ENCODE data around the gene FOXP3. TPM values are rescaled to one million over a fixed set of nuclear protein-coding genes. Genes with fewer than 3 reads are reported as not detected.

Gene FOXP3
- polyA plus RNA-seq, 1 of the 3 experiments (the other 2 are of a cell fraction) = 0.12 TPM

DNA sequence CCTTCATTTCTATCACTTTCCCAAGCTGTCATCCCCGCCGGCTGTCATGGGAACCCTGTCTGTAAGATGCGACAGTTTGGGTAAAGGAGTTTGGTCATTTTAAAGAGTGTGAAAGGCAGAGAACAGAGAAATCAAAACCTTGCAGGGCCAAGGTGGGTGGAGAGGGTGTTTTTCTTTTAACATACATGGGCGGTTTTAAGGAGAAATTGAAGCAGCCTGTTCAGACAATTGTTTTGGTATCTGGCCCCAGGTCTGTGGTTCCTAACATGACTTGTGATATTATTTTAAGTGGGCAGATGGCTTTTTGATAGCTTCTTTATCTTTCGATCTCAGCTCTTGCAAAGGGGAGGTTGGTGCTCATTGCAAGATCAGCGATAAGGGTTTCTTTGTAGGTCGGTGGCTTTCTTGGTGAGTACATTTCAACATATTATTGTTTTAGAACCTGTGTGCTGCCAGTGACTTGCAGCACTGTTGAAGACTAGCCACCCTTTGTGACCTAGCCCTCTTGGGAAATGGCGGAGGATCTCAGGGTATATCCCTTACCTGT is 8.7 kb upstream of the FOXP3 start:
- H3F3A ChIP-seq (replicated peaks; ENCODE audit: insufficient read depth) = no peaks in the 10 kb centered on the region
- no peaks in the 10 kb centered on the region for H3K36me3 ChIP-seq (replicated peaks in 1 of 2; ENCODE audit: control insufficient read depth in 1 of 2, insufficient read depth in 2 of 2, low read length in 1 of 2)
- H3K79me2 ChIP-seq (ENCODE audit: insufficient read depth) = peaks cover 24% of the 10 kb centered on the region; the same call in 1 of the 2 replicates
- H2AFZ ChIP-seq (ENCODE audit: low read depth) = no peak overlapping the region
- ChIA-PET CTCF (no interaction called here), POLR2A (interaction anchor here (0.7 kb wide), 1 partner anchor 9 kb away, joined by 3 read pairs; the partner anchor contains the start of gene FOXP3)
- H3K9me2 ChIP-seq = no peaks in the 10 kb centered on the region
- no peak overlapping the region for H3K4me2 ChIP-seq
- peaks cover 0 to 20% of the 10 kb centered on the region in 2 experiments; a peak in 1 of 4 replicates for H3K4me1 ChIP-seq (ENCODE audit: control insufficient read depth in 1 of 2, insufficient read depth in 2 of 2, low read depth in 1 of 2, low read length in 1 of 2)
- peaks cover 4% of the 10 kb centered on the region; the same call in 1 of the 2 replicates for H3K27me3 ChIP-seq (ENCODE audit: insufficient read depth)
- H3K27ac ChIP-seq (ENCODE audit: low read depth in 2 of 2, low read length in 1 of 2) = no peak overlapping the region
- H3K4me3 ChIP-seq (ENCODE audit: low read depth in 2 of 2, low read length in 1 of 2) = no peak overlapping the region
- WGBS (ENCODE audit: low lambda C conversion rate) = 49% methylated on average over 8 of the region's 8 CpGs
- no peak for DNase-seq
- TF ChIP-seq, protein P1, sequence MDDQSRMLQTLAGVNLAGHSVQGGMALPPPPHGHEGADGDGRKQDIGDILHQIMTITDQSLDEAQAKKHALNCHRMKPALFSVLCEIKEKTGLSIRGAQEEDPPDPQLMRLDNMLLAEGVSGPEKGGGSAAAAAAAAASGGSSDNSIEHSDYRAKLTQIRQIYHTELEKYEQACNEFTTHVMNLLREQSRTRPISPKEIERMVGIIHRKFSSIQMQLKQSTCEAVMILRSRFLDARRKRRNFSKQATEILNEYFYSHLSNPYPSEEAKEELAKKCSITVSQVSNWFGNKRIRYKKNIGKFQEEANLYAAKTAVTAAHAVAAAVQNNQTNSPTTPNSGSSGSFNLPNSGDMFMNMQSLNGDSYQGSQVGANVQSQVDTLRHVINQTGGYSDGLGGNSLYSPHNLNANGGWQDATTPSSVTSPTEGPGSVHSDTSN (IDR thresholded peaks at IDR 0.05) = no peak
- TF ChIP-seq, protein P2, sequence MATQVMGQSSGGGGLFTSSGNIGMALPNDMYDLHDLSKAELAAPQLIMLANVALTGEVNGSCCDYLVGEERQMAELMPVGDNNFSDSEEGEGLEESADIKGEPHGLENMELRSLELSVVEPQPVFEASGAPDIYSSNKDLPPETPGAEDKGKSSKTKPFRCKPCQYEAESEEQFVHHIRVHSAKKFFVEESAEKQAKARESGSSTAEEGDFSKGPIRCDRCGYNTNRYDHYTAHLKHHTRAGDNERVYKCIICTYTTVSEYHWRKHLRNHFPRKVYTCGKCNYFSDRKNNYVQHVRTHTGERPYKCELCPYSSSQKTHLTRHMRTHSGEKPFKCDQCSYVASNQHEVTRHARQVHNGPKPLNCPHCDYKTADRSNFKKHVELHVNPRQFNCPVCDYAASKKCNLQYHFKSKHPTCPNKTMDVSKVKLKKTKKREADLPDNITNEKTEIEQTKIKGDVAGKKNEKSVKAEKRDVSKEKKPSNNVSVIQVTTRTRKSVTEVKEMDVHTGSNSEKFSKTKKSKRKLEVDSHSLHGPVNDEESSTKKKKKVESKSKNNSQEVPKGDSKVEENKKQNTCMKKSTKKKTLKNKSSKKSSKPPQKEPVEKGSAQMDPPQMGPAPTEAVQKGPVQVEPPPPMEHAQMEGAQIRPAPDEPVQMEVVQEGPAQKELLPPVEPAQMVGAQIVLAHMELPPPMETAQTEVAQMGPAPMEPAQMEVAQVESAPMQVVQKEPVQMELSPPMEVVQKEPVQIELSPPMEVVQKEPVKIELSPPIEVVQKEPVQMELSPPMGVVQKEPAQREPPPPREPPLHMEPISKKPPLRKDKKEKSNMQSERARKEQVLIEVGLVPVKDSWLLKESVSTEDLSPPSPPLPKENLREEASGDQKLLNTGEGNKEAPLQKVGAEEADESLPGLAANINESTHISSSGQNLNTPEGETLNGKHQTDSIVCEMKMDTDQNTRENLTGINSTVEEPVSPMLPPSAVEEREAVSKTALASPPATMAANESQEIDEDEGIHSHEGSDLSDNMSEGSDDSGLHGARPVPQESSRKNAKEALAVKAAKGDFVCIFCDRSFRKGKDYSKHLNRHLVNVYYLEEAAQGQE (IDR thresholded peaks at IDR 0.05; ENCODE audit: low read depth, low read length) = no peak
- TF ChIP-seq TAF1 (IDR thresholded peaks at IDR 0.05; ENCODE audit: borderline replicate concordance, low read depth, low read length) (no peak), TCF12 (IDR thresholded peaks at IDR 0.05) (no peak), MXI1 (IDR thresholded peaks at IDR 0.05; ENCODE audit: low read depth, low read length) (no peak), FOXM1 (IDR thresholded peaks at IDR 0.05; ENCODE audit: low read depth) (no peak), EZH2phosphoT487 (IDR thresholded peaks at IDR 0.05; ENCODE audit: borderline replicate concordance, low read depth) (no peak), FOSL2 (IDR thresholded peaks at IDR 0.05; ENCODE audit: borderline replicate concordance, low read depth) (no peak), GATA2 (CRISPR knock-in tag; IDR thresholded peaks at IDR 0.05) (no peak), NRF1 (IDR thresholded peaks at IDR 0.05; ENCODE audit: low read depth, low read length) (no peak), NFIC (IDR thresholded peaks at IDR 0.05; ENCODE audit: borderline replicate concordance) (no peak)
- H3K9ac ChIP-seq = no peak overlapping the region
- H3K9me3 ChIP-seq = no peaks in the 10 kb centered on the region
- peaks cover 15% of the 10 kb centered on the region; the same call in 1 of the 2 replicates for H4K20me1 ChIP-seq (ENCODE audit: insufficient read depth)

DNA sequence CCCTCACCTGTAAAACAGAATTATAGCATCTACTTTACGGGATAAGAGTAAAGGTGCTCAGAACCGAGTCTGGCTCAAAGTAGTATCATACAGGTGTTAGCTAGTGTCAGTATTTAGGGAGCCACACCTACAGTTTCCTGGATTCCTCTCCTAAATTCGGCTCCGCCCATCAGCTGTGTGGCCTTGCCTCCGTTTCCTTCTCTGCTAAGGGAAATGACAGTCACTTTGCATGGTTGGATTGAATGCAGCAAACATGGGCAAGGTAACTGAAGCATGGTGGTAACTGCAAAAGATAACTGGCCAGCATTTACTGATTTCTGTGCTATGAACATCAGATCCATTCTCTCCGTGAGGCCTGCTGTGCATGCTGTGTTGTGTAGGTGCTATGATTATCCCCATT is 7.9 kb upstream of the FOXP3 start:
- H3K36me3 ChIP-seq (replicated peaks in 1 of 2; ENCODE audit: control insufficient read depth in 1 of 2, insufficient read depth in 2 of 2, low read length in 1 of 2) = no peaks in the 10 kb centered on the region
- WGBS (ENCODE audit: low lambda C conversion rate) = 44% methylated on average over 6 of the region's 6 CpGs
- H3K9me3 ChIP-seq = no peaks in the 10 kb centered on the region
- H3K4me2 ChIP-seq = 0 out of 2 replicates have a peak overlapping the region, but pooled peaks have one; percentile 11
- no peak overlapping the region for H3K27ac ChIP-seq (ENCODE audit: low read depth in 2 of 2, low read length in 1 of 2)
- POLR2A ChIA-PET = interaction anchor here (0.6 to 0.7 kb wide), 2 partner anchors 8 to 644 kb away, joined by 3 read pairs; partner anchors contain the start of gene FOXP3
- no peak overlapping the region for H3K4me3 ChIP-seq (ENCODE audit: low read depth in 2 of 2, low read length in 1 of 2)
- no peak overlapping the region for H2AFZ ChIP-seq (ENCODE audit: low read depth)
- peaks cover 15% of the 10 kb centered on the region; the same call in 1 of the 2 replicates for H4K20me1 ChIP-seq (ENCODE audit: insufficient read depth)
- H3K9me2 ChIP-seq = no peaks in the 10 kb centered on the region
- no peaks in the 10 kb centered on the region for H3F3A ChIP-seq (replicated peaks; ENCODE audit: insufficient read depth)
- peaks cover 24% of the 10 kb centered on the region; the same call in 1 of the 2 replicates for H3K79me2 ChIP-seq (ENCODE audit: insufficient read depth)
- DNase-seq = no peak
- peaks cover 0 to 23% of the 10 kb centered on the region in 2 experiments; a peak in 1 of 4 replicates for H3K4me1 ChIP-seq (ENCODE audit: control insufficient read depth in 1 of 2, insufficient read depth in 2 of 2, low read depth in 1 of 2, low read length in 1 of 2)
- CTCF ChIA-PET = no interaction called here
- no peak overlapping the region for H3K9ac ChIP-seq
- peaks cover 4% of the 10 kb centered on the region; the same call in 1 of the 2 replicates for H3K27me3 ChIP-seq (ENCODE audit: insufficient read depth)
- TF ChIP-seq, protein P3, sequence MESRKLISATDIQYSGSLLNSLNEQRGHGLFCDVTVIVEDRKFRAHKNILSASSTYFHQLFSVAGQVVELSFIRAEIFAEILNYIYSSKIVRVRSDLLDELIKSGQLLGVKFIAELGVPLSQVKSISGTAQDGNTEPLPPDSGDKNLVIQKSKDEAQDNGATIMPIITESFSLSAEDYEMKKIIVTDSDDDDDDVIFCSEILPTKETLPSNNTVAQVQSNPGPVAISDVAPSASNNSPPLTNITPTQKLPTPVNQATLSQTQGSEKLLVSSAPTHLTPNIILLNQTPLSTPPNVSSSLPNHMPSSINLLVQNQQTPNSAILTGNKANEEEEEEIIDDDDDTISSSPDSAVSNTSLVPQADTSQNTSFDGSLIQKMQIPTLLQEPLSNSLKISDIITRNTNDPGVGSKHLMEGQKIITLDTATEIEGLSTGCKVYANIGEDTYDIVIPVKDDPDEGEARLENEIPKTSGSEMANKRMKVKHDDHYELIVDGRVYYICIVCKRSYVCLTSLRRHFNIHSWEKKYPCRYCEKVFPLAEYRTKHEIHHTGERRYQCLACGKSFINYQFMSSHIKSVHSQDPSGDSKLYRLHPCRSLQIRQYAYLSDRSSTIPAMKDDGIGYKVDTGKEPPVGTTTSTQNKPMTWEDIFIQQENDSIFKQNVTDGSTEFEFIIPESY (IDR thresholded peaks at IDR 0.05; ENCODE audit: borderline replicate concordance, low read depth) = no peak
- TF ChIP-seq RCOR1 (IDR thresholded peaks at IDR 0.05; ENCODE audit: low read length) = no peak
- TF ChIP-seq SMC3 (IDR thresholded peaks at IDR 0.05; ENCODE audit: low read depth, low read length) = no peak
- TF ChIP-seq FOSL2 (IDR thresholded peaks at IDR 0.05; ENCODE audit: borderline replicate concordance, low read depth) = no peak
- TF ChIP-seq TAF1 (IDR thresholded peaks at IDR 0.05; ENCODE audit: borderline replicate concordance, low read depth, low read length) = no peak
- TF ChIP-seq, protein P4, sequence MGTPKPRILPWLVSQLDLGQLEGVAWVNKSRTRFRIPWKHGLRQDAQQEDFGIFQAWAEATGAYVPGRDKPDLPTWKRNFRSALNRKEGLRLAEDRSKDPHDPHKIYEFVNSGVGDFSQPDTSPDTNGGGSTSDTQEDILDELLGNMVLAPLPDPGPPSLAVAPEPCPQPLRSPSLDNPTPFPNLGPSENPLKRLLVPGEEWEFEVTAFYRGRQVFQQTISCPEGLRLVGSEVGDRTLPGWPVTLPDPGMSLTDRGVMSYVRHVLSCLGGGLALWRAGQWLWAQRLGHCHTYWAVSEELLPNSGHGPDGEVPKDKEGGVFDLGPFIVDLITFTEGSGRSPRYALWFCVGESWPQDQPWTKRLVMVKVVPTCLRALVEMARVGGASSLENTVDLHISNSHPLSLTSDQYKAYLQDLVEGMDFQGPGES (IDR thresholded peaks at IDR 0.05; ENCODE audit: low read depth, low read length) = no peak
- TF ChIP-seq TEAD4 (IDR thresholded peaks at IDR 0.05; ENCODE audit: borderline replicate concordance, insufficient read depth) = no peak
- TF ChIP-seq TCF12 (IDR thresholded peaks at IDR 0.05) = no peak
- TF ChIP-seq SIN3A (IDR thresholded peaks at IDR 0.05; ENCODE audit: borderline replicate concordance, low read depth, low read length) = no peak
- TF ChIP-seq ELF1 (IDR thresholded peaks at IDR 0.05) = no peak
- TF ChIP-seq GATA2 (CRISPR knock-in tag; IDR thresholded peaks at IDR 0.05) = no peak

Data from SK-N-SH (cell line).